ENCODE results near the gene GJA3.

The GJA3 gene

DNA sequence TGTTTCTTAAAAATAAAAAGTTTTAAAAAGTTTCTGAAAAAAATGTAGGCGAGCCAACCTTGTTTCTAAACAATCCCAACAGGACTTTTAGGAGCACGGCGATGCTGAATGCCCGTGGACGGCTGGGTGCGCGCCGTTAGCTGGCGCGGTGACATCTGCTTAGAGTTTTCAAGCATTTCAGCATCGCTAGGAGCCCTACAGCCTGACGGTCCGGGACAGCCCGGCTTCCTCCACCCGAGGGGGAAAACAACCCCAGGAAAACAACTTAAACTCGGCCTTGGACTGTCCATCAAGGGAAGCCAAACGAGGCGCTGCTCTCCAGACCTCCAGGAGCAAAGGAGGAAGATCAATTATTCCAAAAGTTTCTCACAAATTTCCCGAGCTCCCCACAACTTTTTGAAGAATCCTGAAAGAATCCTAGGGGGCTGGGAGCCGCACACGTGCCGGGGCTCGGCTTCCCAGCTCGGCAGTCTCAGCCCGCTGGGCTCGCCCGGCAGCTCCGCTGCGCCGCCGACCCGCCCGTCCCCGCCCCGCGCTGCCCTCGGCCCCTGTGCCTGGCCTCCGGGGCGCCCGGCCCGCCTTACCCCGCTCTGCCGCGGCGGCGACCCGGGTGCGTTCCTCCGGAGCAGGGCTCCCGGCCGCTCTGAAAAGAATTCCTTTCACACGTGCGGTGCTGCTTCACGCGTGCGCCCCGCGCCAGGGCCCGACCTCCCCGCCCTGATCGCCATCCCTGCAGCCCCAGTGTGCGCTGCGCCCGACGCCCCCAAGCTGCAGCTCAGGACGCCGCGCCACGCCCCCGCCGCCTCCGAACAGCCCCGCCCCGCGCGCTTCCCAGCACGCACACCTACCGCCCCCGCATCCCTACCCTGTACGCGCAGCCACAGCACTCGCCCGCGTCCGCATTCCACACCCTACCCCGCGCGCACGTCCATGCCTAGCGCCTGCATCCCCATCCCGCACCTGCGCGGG is at the start of gene GJA3:
Gene GJA3, minus strand, starts transcription at position 747 of the 969 bp plus-strand sequence. CDS start 17,764 bp downstream, outside the sequence.
- no peak for DNase-seq

DNA sequence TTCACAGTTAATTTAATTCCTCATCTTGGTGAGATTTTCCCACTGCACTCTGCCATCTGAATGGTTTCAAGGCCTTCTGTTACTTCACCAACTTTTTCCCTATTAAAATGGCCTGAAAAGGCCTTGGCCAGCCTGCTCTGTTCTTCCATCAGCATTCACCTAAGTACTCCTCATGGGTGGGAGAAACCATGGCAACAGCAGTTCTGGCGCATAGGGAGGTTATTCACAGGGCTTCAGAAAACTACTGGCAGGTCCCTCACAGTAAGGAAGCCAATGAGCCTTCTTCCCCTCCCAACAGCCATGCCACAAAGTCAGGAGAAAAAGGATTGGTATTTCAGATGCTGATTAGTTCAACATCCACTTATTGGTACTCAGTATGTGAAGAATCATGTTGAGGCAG is 49.1 kb upstream of the GJA3 start:
- DNase-seq: no peak

DNA sequence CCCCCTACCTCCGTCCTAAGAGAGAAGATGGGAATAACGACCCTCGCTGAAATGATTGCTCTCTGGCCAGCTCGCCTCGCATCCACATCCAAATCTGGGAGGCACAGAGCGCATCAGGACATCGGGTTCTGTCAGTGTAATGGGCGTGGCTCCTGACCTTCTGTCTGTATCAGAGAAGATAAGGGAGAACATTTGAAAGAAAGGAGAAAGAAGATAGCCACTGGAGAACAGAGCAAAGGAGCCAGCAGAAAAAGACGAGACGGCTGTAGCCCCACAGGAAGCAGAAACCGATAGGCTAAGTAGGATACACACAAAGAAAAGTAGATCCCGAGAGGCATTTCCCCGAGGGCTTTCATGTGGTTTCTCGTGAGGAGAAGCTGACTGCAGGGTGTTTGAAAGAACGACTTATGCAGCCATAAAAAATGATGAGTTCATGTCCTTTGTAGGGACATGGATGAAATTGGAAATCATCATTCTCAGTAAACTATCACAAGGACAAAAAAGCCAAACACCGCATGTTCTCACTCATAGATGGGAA is 45.9 kb upstream of the GJA3 start:
- no peak for DNase-seq

GRCh38 chr13:20206065-20206697 is 45.3 kb upstream of the GJA3 start:
- no peak for DNase-seq

- peak; percentile 67 for DNase-seq
Measured at GRCh38 chr13:20198781-20199180, 37.9 kb upstream of the GJA3 start.

- peak; percentile 26 for DNase-seq
Measured at GRCh38 chr13:20197361-20197834, 36.5 kb upstream of the GJA3 start.

DNA sequence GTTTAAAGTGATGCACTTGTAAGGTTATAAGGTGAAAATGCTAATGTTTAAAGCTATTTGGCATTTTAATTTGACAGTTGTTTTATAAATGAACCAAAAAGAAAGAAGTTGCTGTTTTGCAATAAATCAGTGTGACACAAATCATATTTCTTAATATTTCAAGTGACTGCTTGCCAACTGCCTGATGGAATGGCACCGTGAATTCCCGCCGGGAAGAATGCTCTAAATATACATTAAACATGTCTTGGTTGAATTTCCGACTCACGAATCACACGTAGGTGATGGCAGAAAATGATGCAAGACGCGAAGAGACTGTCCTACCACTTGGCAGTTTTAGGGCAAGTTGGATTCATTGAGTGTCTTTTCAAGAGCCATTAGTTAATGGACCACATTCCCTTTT is 34.9 kb upstream of the GJA3 start:
- DNase-seq: no peak

GRCh38 chr13:20193907-20194631 is 33.2 kb upstream of the GJA3 start:
- no peak for DNase-seq

DNA sequence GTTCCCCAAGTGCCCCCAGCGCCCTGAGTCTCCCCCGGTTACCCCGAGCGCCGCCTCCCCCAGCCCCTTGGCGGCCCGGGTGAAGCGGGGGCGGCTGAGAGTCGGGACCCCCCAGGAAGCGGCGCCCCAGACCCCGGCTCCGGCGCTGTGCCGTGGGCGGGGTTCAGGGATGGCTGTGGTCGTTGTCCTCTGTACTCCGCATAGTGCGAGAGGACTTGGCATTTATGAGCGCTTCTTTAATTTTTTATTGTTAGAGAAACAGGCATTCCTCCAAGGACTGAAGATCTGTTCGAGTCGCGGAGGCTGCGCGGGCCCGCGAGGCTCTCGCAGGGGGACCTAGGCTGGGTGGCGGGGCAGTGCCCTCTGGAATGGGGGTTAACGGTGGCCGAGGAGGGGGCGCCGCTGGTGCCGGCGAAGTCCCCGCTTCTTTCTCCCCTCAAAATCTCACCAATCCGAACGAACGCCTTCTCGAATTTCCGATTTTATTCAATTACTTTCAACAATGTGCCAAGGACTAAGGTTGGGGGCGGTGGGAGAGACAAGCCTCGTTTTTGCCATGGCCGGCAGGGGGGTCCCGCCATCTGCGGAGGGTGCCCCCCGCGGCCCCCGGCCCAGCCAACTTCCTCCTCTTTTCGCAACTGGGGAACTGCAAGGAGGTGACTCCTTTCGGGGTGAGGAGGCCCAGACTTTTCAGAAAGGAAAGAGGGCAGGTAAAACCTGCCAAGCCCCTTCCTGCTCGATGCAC is 32.5 kb upstream of the GJA3 start:
- DNase-seq: no peak

DNA sequence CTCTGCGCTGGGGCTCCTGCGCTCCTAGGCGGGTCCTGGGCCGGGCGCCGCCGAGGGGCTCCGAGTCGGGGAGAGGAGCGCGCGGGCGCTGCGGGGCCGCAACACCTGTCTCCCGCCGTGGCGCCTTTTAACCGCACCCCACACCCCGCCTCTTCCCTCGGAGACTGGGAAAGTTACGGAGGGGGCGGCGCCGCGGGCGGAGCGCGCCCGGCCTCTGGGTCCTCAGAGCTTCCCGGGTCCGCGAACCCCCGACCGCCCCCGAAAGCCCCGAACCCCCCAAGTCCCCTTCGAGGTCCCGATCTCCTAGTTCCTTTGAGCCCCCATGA is 31.9 kb upstream of the GJA3 start, which contains the start of gene GJB2:
Gene GJB2, minus strand, starts transcription at position 103 of the 326 bp plus-strand sequence. CDS start 3,357 bp downstream, outside the sequence.
- DNase-seq: no peak

DNA sequence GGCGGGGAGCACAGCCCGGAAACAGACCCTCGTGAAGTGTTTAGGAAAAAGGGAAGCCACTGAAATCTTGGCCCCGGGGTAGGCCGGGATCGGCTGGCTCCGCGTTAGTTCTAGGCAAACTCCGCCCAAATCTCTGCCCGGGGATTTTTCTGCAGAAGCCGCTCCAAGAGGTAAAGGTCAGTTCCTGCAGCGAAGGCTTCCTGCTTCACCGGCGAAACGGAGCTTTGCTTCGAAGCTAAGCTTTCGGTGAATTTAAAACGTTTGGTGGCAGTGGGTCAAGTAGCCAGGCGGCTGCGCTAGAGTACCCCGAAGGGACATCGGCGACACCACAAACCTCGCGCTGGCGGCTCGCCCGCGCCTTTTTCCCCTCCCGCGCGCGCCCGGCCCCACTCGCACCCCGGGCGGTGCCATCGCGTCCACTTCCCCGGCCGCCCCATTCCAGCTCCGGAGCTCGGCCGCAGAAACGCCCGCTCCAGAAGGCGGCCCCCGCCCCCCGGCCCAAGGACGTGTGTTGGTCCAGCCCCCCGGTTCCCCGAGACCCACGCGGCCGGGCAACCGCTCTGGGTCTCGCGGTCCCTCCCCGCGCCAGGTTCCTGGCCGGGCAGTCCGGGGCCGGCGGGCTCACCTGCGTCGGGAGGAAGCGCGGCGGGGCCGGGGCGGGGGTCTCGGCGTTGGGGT is 31.4 kb upstream of the GJA3 start:
- peak; percentile 10 for DNase-seq

- DNase-seq: no peak
Measured at GRCh38 chr13:20191311-20192157, 30.7 kb upstream of the GJA3 start.

GRCh38 chr13:20190481-20191310 is 29.8 kb upstream of the GJA3 start:
- peak; percentile 74 for DNase-seq

- DNase-seq: no peak
Measured at GRCh38 chr13:20190076-20190475, 29.2 kb upstream of the GJA3 start.

GRCh38 chr13:20188667-20189553 is 28.1 kb upstream of the GJA3 start:
- no peak for DNase-seq

DNA sequence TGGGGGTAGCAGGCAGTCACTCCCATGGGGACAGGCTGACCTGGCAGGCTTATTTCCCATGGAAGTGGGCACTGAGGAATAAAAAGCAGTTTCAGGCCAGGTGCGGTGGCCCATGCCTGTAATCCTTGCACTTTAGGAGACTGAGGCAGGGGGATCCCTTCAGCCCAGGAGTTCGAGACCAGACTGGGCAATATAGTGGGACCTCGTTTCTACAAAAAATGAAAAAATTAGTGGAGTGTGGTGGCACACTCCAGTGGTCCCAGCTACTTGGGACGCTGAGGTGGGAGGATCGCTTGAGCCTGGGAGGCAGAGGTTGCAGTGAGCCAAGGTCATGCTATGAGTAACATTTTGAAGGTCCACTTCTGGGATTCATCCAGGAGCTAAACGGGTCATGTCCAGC is 25.9 kb upstream of the GJA3 start:
- no peak for DNase-seq

GRCh38 chr13:20185366-20186056 is 24.7 kb upstream of the GJA3 start:
- no peak for DNase-seq

DNA sequence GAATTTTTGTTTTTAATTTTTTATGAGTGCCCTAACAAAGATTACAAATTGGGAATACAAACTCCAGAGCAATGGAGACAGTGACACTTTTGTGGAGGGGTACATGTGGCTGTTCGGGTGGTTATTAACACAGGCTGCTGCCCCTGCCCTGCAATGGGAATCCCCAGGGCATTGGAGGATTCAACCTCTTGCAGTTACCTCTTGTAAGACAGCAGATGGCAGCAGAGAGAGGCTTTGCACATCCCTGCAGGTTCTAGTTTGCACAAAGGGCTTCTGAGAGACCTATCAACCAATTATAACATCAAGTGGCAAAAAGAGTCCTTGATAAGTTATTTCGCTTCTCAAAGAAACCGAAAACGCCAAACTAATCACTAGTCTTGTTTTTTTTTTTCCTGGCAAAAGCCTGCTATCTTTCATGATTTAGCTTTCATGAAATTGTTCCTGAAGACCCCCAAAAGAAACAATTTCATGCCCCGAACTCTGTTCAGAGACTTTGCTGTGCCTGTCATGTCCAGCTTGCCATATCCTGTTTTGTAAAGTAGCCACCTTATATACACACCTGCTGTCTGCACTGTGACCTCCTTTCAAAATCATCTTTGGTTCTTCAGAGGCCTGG is 21.5 kb upstream of the GJA3 start:
- DNase-seq: peak; percentile 56

All from kidney glomerular epithelial cell (primary cell).